ENCODE results near the gene ATF1.

DNA sequence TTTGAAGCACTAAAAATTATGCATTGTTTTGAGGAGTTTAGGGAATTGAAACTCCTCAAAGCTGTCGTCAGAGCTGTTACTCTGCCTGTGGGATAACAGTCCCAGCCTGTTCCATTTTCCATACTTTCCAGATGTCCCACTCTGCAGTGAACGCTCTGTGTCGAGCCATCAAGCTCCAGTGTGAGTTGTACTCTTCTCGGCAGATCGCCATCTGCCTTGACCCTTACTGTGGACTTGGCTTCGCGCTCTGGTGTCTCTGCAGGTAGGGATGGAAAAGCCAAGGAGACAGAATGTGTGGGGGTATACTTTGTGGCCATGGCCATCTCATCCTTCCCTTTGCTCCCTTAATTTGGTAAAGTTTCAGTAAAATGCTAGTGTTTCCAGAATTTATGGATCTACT lies 35.5 kb upstream of the ATF1 start:
- TF ChIP-seq, protein P1, sequence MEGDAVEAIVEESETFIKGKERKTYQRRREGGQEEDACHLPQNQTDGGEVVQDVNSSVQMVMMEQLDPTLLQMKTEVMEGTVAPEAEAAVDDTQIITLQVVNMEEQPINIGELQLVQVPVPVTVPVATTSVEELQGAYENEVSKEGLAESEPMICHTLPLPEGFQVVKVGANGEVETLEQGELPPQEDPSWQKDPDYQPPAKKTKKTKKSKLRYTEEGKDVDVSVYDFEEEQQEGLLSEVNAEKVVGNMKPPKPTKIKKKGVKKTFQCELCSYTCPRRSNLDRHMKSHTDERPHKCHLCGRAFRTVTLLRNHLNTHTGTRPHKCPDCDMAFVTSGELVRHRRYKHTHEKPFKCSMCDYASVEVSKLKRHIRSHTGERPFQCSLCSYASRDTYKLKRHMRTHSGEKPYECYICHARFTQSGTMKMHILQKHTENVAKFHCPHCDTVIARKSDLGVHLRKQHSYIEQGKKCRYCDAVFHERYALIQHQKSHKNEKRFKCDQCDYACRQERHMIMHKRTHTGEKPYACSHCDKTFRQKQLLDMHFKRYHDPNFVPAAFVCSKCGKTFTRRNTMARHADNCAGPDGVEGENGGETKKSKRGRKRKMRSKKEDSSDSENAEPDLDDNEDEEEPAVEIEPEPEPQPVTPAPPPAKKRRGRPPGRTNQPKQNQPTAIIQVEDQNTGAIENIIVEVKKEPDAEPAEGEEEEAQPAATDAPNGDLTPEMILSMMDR (IDR thresholded peaks at IDR 0.05; ENCODE audit: poor library complexity): no peak
- TF ChIP-seq EZH2 (IDR thresholded peaks at IDR 0.05; ENCODE audit: borderline replicate concordance): no peak
- no peak for TF ChIP-seq EZH2phosphoT487 (IDR thresholded peaks at IDR 0.05; ENCODE audit: low read depth, severe bottlenecking, unreplicated experiment)
